PC-3 (cell line): Measurements from ENCODE around the gene HBP1. TPM values are rescaled to one million over a fixed set of nuclear protein-coding genes. Genes with fewer than 3 reads are reported as not detected.

Experiments
- ATAC-seq: fragments of 200-7000 bp; cut with Tn5 transposase; 2 replicates; pipeline ENCODE4 v1.9.1; 2020; ENCODE audit warnings: mild to moderate bottlenecking, moderate library complexity
- BruUV-seq: library from RNA; stranded (reverse); fragments of 400-500 nt; replicated peaks from 2 replicates; lab custom pipeline; 2021; lab: Mats Ljungman, UMichigan
- CTCF ChIA-PET: fragments of 300-600 bp; sonication (Branson Sonifier 250); formaldehyde crosslinking; loops from one replicate; lab custom pipeline; 2022; ENCODE audit warnings: antibody characterized with exemption; lab: Charles Lee
- POLR2A ChIA-PET: fragments of 300-600 bp; sonication (Branson Sonifier 250); formaldehyde crosslinking; loops from one replicate; lab custom pipeline; 2022; ENCODE audit warnings: antibody characterized with exemption; ENCODE audit not compliant: unreplicated experiment; lab: Charles Lee
- DNase-seq: peaks from one replicate; pipeline ENCODE4 v3.0.0-alpha.2; 2015
- H2AFZ ChIP-seq: fragments of 300-600 bp; sonication (generic); 2 replicates; pipeline ENCODE4 v1.6.0; 2016; ENCODE audit warnings: antibody characterized with exemption, low read length
- H3F3A ChIP-seq: fragments of 300-600 bp; sonication (generic); one replicate; pipeline ENCODE4 v1.6.0; 2017; ENCODE audit warnings: antibody characterized with exemption, low read length, control low read depth, mild to moderate bottlenecking; ENCODE audit not compliant: unreplicated experiment
- H3K27ac ChIP-seq: fragments of 300-600 bp; sonication (generic); 2 replicates; pipeline ENCODE4 v1.5.1; 2016; ENCODE audit warnings: mild to moderate bottlenecking, low read length
- H3K27me3 ChIP-seq: fragments of 300-600 bp; sonication (generic); 2 replicates; pipeline ENCODE4 v1.6.1; 2016; ENCODE audit warnings: low read length, mixed read lengths
- H3K36me3 ChIP-seq: fragments of 300-600 bp; sonication (generic); 2 replicates; pipeline ENCODE4 v1.6.1; 2016; ENCODE audit warnings: low read depth, mixed run types, low read length, mixed read lengths
- H3K4me1 ChIP-seq: fragments of 300-600 bp; sonication (generic); 2 replicates; pipeline ENCODE4 v1.5.1; 2016; ENCODE audit warnings: low read length; ENCODE audit not compliant: insufficient read depth
- H3K4me2 ChIP-seq: fragments of 300-600 bp; sonication (generic); 2 replicates; pipeline ENCODE4 v1.6.0; 2016; ENCODE audit warnings: low read length
- H3K4me3 ChIP-seq: fragments of 300-600 bp; sonication (generic); 2 replicates; pipeline ENCODE4 v1.5.1; 2016; ENCODE audit warnings: mild to moderate bottlenecking, low read length, mixed read lengths
- H3K79me2 ChIP-seq: fragments of 300-600 bp; sonication (generic); 2 replicates; pipeline ENCODE4 v1.6.1; 2017; ENCODE audit warnings: low read length, mixed read lengths
- H3K9ac ChIP-seq: fragments of 300-600 bp; sonication (generic); 2 replicates; pipeline ENCODE4 v1.6.0; 2016; ENCODE audit warnings: mild to moderate bottlenecking, low read length
- H3K9me2 ChIP-seq: fragments of 300-600 bp; sonication (generic); replicated peaks from 2 replicates; pipeline ENCODE4 v1.6.1; 2016; ENCODE audit warnings: mixed run types, low read length, mixed read lengths
- H3K9me3 ChIP-seq: fragments of 300-600 bp; sonication (generic); 2 replicates; pipeline ENCODE4 v1.6.1; 2016; ENCODE audit warnings: low read length, mixed read lengths
- H4K20me1 ChIP-seq: fragments of 300-600 bp; sonication (generic); 2 replicates; pipeline ENCODE4 v1.6.1; 2016; ENCODE audit warnings: low read length, mixed read lengths
- CTCF ChIP-seq: fragments of 300-600 bp; sonication (generic); conservative IDR thresholded peaks from 2 replicates; pipeline ENCODE4 v1.5.1; 2017; ENCODE audit warnings: antibody characterized with exemption, low read depth, mild to moderate bottlenecking, low read length
- EZH2 ChIP-seq: fragments of 300-600 bp; sonication (generic); IDR thresholded peaks from one replicate; pipeline ENCODE4 v1.6.1; 2017; ENCODE audit warnings: antibody characterized with exemption, mild to moderate bottlenecking, low read length; ENCODE audit not compliant: unreplicated experiment
- EZH2phosphoT487 ChIP-seq: fragments of 300-600 bp; sonication (generic); IDR thresholded peaks from 2 replicates; pipeline ENCODE4 v1.6.1; 2018; ENCODE audit warnings: mild to moderate bottlenecking, antibody characterized with exemption, low read length, borderline replicate concordance
- intact Hi-C: fragments of 100-400 bp; cut with micrococcal nuclease; formaldehyde crosslinking; loops from 2 replicates; pipeline ENCODE4 v1.9.0; 2023
- total RNA-seq: library from RNA; depleted of rRNA; stranded (reverse); fragments of >200 nt; gene quantifications from 2 replicates; pipeline ENCODE4 v1.2.3, GENCODE V29; 2014

HBP1 gene
- total RNA-seq, 1 experiment from 2014 or later: 13.0 TPM

GRCh38 chr7:107236862-107237261, 68.1 kb downstream of the HBP1 start:
- no peak for TF ChIP-seq EZH2
- Histone ChIP-seq H3K27ac (no peak overlapping the region), H3K4me3 (no peak overlapping the region), H2AFZ (no peak overlapping the region), H3K9me2 (no peaks in the 10 kb centered on the region), H3K9ac (no peak overlapping the region), H3K36me3 (no peaks in the 10 kb centered on the region), H4K20me1 (no peaks in the 10 kb centered on the region), H3K4me1 (peaks cover 40% of the 10 kb centered on the region), H3K4me2 (no peak overlapping the region), H3K79me2 (no peaks in the 10 kb centered on the region), H3K9me3 (no peaks in the 10 kb centered on the region), H3F3A (no peaks in the 10 kb centered on the region), H3K27me3 (no peaks in the 10 kb centered on the region)
- intact Hi-C loops: no loop called here
- ATAC-seq: no peak
- ChIA-PET CTCF (no interaction called here), POLR2A (interaction anchor here (0.6 kb wide), 1 partner anchor 336 kb away, joined by 4 read pairs; no protein-coding TSS in a partner anchor)
- DNase-seq: no peak
- no TSS peak for BruUV-seq

DNA sequence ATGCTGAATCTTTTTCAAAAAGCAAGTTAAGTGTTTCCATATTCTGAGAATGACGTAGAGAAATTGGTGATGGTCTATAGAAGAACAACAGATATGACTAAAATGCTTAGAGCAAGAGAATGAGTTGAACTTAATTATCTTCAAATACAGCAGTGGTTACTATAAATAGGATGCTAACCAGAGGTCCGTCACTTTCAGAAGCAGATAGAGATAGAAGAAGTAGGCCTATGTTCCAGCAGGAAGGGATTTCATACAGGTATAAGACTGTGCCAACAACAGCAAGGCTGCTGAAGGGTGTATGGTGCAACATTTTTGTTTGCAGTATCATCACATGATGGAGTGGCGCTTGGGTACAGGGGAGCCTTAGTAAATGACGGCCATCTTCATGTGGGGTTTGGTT, 68.6 kb downstream of the HBP1 start:
- H3K4me3 ChIP-seq: no peak overlapping the region
- H3K9me3 ChIP-seq: no peaks in the 10 kb centered on the region
- CTCF ChIA-PET: no interaction called here
- H4K20me1 ChIP-seq: no peaks in the 10 kb centered on the region
- H3K4me2 ChIP-seq: no peak overlapping the region
- no peak for TF ChIP-seq CTCF
- no peak for TF ChIP-seq EZH2
- TF ChIP-seq EZH2phosphoT487: no peak
- no peaks in the 10 kb centered on the region for H3K27me3 ChIP-seq
- no peak overlapping the region for H3K9ac ChIP-seq
- BruUV-seq: no TSS peak
- DNase-seq: no peak
- ATAC-seq: no peak
- no peaks in the 10 kb centered on the region for H3F3A ChIP-seq
- H3K79me2 ChIP-seq: no peaks in the 10 kb centered on the region
- H2AFZ ChIP-seq: no peak overlapping the region
- intact Hi-C loops: no loop called here
- no peaks in the 10 kb centered on the region for H3K36me3 ChIP-seq
- peaks cover 35% of the 10 kb centered on the region for H3K4me1 ChIP-seq
- POLR2A ChIA-PET: no interaction called here
- H3K9me2 ChIP-seq: no peaks in the 10 kb centered on the region
- no peak overlapping the region for H3K27ac ChIP-seq

DNA sequence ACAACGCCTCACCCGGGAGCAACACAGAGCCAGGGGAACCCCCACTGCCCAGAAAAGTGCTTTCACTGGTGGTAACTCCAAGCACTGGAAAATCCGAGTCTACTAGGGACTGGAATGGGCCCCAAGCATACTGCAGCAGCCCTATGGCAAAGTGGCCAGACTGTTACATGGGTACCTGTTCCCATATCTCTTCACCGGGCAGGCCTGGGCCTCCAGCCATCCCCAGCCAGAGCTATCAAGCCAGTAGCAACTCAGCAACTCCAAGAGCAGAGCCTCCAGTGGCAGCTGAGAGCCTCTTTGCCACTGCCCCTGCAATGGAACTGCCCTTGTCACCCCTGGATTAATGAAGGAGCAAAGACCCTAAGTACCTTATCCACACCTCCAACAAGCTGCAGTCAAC, 73.5 kb downstream of the HBP1 start:
- DNase-seq (no peak), ATAC-seq (no peak)
- TF ChIP-seq EZH2 (no peak), CTCF (no peak), EZH2phosphoT487 (no peak)
- H3K27me3 ChIP-seq: no peaks in the 10 kb centered on the region
- no peak overlapping the region for H3K4me2 ChIP-seq
- H3K27ac ChIP-seq: no peak overlapping the region
- no peaks in the 10 kb centered on the region for H3K9me3 ChIP-seq
- ChIA-PET CTCF (no interaction called here), POLR2A (no interaction called here)
- no peaks in the 10 kb centered on the region for H3K9me2 ChIP-seq
- H3F3A ChIP-seq: no peaks in the 10 kb centered on the region
- H2AFZ ChIP-seq: no peak overlapping the region
- intact Hi-C loops: no loop called here
- H3K4me3 ChIP-seq: no peak overlapping the region
- no peaks in the 10 kb centered on the region for H4K20me1 ChIP-seq
- BruUV-seq: no TSS peak
- H3K4me1 ChIP-seq: no peaks in the 10 kb centered on the region
- no peaks in the 10 kb centered on the region; the same call in 1 of the 2 replicates for H3K36me3 ChIP-seq
- H3K79me2 ChIP-seq: no peaks in the 10 kb centered on the region
- H3K9ac ChIP-seq: no peak overlapping the region
